Neural cell (in vitro differentiated cells): ENCODE data around the gene PPP1R13B. TPM values are rescaled to one million over a fixed set of nuclear protein-coding genes. Genes with fewer than 3 reads are reported as not detected.

Source experiments
- H2AFZ ChIP-seq: fragments of 200-600, 300-800 bp; sonication (generic), shearing (Covaris generic); 2 replicates; pipeline ENCODE4 v1.6.0; 2014; ENCODE audit warnings: low read depth, mild to moderate bottlenecking, antibody characterized with exemption, low read length, moderate library complexity
- H3F3A ChIP-seq: fragments of 200-600 bp; shearing (Covaris generic); 2 replicates; pipeline ENCODE4 v1.6.1; 2016; ENCODE audit warnings: mild to moderate bottlenecking, moderate library complexity, mixed read lengths, antibody characterized with exemption, low read length; ENCODE audit not compliant: insufficient read depth, poor library complexity, severe bottlenecking
- H3K27ac ChIP-seq: fragments of 200-600, 300-800 bp; sonication (generic), shearing (Covaris generic); 2 replicates; pipeline ENCODE4 v1.5.1; 2014; ENCODE audit warnings: mild to moderate bottlenecking, low read length, moderate library complexity
- H3K27me3 ChIP-seq: fragments of 300-800, 200-600 bp; sonication (generic), shearing (Covaris generic); 2 replicates; pipeline ENCODE4 v1.6.0; 2014; ENCODE audit warnings: mild to moderate bottlenecking, low read depth, low read length, moderate library complexity; ENCODE audit not compliant: insufficient read depth
- H3K36me3 ChIP-seq: fragments of 300-800, 200-600 bp; sonication (generic), shearing (Covaris generic); 2 replicates; pipeline ENCODE4 v1.5.1; 2014; ENCODE audit warnings: mild to moderate bottlenecking, antibody characterized with exemption, low read length, moderate library complexity; ENCODE audit not compliant: insufficient read depth
- H3K4me2 ChIP-seq: fragments of 300-800, 200-600 bp; sonication (generic), shearing (Covaris generic); 2 replicates; pipeline ENCODE4 v1.6.0; 2014; ENCODE audit warnings: mild to moderate bottlenecking, low read length
- H3K4me3 ChIP-seq: fragments of 300-800, 200-600 bp; sonication (generic), shearing (Covaris generic); 2 replicates; pipeline ENCODE4 v1.5.1; 2014; ENCODE audit warnings: mild to moderate bottlenecking, low read length, moderate library complexity
- H3K79me2 ChIP-seq: fragments of 200-600 bp; shearing (Covaris generic); replicated peaks from 2 replicates; pipeline ENCODE4 v1.6.0; 2014; ENCODE audit warnings: mild to moderate bottlenecking, low read length, moderate library complexity; ENCODE audit not compliant: insufficient read depth
- H3K9ac ChIP-seq: fragments of 300-800, 200-600 bp; sonication (generic), shearing (Covaris generic); 2 replicates; pipeline ENCODE4 v1.6.1; 2016; ENCODE audit warnings: mild to moderate bottlenecking, low read length, mixed read lengths
- H3K9me2 ChIP-seq: fragments of 200-600 bp; shearing (Covaris generic); 2 replicates; pipeline ENCODE4 v1.6.1; 2016; ENCODE audit warnings: mild to moderate bottlenecking, low read length, mixed read lengths; ENCODE audit not compliant: insufficient read depth
- H3K9me3 ChIP-seq: fragments of 200-600, 300-800 bp; sonication (generic), shearing (Covaris generic); 2 replicates; pipeline ENCODE4 v1.6.1; 2016; ENCODE audit warnings: mild to moderate bottlenecking, mixed run types, low read length, moderate library complexity, mixed read lengths
- H4K20me1 ChIP-seq: fragments of 200-600 bp; shearing (Covaris generic); 2 replicates; pipeline ENCODE4 v1.6.1; 2016; ENCODE audit warnings: mild to moderate bottlenecking, mixed run types; ENCODE audit not compliant: insufficient read depth
- EP300 ChIP-seq: fragments of 450-650 bp; conservative IDR thresholded peaks from 2 replicates; pipeline ENCODE4 v1.6.1; 2014; ENCODE audit warnings: antibody characterized with exemption, mild to moderate bottlenecking, moderate library complexity; ENCODE audit not compliant: poor library complexity, severe bottlenecking
- EZH2 ChIP-seq: fragments of 200-600, 300-800 bp; shearing (Covaris generic), sonication (generic); IDR thresholded peaks from 2 replicates; pipeline ENCODE4 v1.6.1; 2014; ENCODE audit warnings: antibody characterized with exemption, low read length, borderline replicate concordance, mild to moderate bottlenecking; ENCODE audit not compliant: insufficient read depth, poor library complexity, severe bottlenecking
- MXI1 ChIP-seq: fragments of 450-650 bp; conservative IDR thresholded peaks from 2 replicates; pipeline ENCODE4 v1.6.1; 2014; ENCODE audit warnings: antibody characterized with exemption, mild to moderate bottlenecking; ENCODE audit not compliant: poor library complexity, severe bottlenecking
- POLR2AphosphoS5 ChIP-seq: IDR thresholded peaks from 2 replicates; pipeline ENCODE4 v1.6.1; 2012
- RAD21 ChIP-seq: fragments of 450-650 bp; conservative IDR thresholded peaks from 2 replicates; pipeline ENCODE4 v1.6.1; 2014; ENCODE audit warnings: antibody characterized with exemption, mild to moderate bottlenecking, moderate library complexity
- SMC3 ChIP-seq: fragments of 450-650 bp; conservative IDR thresholded peaks from 2 replicates; pipeline ENCODE4 v1.6.1; 2014; ENCODE audit warnings: antibody characterized with exemption, mild to moderate bottlenecking, moderate library complexity; ENCODE audit not compliant: poor library complexity
- TAF1 ChIP-seq: IDR thresholded peaks from 2 replicates; pipeline ENCODE4 v1.6.1; 2012; ENCODE audit warnings: low read depth
- polyA plus RNA-seq: library from polyadenylated mRNA; depleted of rRNA; stranded (reverse); fragments of >200 nt; gene quantifications from 2 replicates; pipeline ENCODE4 v1.2.3, GENCODE V29; 2014
- TF ChIP-seq, protein P1 (sequence below): IDR thresholded peaks from 2 replicates; pipeline ENCODE4 v1.6.1; 2012; ENCODE audit warnings: borderline replicate concordance
- TF ChIP-seq, protein P2 (sequence below): fragments of 450-650 bp; IDR thresholded peaks from 2 replicates; pipeline ENCODE4 v1.5.1; 2014; ENCODE audit warnings: antibody characterized with exemption, mild to moderate bottlenecking, moderate library complexity; ENCODE audit not compliant: poor library complexity, severe bottlenecking

PPP1R13B gene
- polyA plus RNA-seq, 1 donor from 2014 or later = 8.2 TPM

DNA sequence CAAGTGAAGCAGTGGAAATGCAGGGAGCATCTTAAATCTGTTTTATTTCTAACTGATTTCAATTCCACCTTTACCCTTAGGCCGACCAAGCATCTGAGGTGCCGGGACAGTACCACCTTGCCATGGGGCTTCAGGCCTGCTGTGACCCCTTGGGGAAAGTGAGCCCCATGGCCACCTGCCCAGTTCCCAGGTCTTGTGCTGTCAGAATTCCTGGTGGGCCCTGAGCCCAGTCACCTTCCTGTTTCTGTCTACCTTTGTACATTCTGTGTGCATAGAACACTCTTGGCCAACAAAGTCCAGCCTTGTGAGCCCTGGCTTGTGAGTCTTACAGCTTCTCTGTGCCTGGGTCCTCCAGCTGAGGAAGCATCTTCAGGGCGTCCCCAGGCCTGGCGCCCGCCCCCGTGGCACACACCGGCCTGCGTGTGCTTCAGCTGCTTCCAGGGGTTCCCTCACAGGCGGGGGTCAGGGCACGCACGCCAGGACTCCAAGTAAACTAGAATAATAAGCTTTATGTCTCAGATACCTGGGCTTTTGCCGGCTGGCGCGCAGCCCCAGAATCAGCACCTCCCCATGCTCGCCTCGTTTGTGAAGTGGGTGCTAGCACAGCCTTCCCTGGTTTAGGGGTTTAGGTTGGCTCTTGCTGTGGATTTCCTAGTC, 121.5 kb downstream of the PPP1R13B start:
- TF ChIP-seq, protein P1, sequence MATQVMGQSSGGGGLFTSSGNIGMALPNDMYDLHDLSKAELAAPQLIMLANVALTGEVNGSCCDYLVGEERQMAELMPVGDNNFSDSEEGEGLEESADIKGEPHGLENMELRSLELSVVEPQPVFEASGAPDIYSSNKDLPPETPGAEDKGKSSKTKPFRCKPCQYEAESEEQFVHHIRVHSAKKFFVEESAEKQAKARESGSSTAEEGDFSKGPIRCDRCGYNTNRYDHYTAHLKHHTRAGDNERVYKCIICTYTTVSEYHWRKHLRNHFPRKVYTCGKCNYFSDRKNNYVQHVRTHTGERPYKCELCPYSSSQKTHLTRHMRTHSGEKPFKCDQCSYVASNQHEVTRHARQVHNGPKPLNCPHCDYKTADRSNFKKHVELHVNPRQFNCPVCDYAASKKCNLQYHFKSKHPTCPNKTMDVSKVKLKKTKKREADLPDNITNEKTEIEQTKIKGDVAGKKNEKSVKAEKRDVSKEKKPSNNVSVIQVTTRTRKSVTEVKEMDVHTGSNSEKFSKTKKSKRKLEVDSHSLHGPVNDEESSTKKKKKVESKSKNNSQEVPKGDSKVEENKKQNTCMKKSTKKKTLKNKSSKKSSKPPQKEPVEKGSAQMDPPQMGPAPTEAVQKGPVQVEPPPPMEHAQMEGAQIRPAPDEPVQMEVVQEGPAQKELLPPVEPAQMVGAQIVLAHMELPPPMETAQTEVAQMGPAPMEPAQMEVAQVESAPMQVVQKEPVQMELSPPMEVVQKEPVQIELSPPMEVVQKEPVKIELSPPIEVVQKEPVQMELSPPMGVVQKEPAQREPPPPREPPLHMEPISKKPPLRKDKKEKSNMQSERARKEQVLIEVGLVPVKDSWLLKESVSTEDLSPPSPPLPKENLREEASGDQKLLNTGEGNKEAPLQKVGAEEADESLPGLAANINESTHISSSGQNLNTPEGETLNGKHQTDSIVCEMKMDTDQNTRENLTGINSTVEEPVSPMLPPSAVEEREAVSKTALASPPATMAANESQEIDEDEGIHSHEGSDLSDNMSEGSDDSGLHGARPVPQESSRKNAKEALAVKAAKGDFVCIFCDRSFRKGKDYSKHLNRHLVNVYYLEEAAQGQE = no peak
- TF ChIP-seq SMC3 (no peak), EP300 (no peak), EZH2 (no peak), TAF1 (no peak), POLR2AphosphoS5 (no peak), RAD21 (no peak), MXI1 (no peak)
- TF ChIP-seq, protein P2, sequence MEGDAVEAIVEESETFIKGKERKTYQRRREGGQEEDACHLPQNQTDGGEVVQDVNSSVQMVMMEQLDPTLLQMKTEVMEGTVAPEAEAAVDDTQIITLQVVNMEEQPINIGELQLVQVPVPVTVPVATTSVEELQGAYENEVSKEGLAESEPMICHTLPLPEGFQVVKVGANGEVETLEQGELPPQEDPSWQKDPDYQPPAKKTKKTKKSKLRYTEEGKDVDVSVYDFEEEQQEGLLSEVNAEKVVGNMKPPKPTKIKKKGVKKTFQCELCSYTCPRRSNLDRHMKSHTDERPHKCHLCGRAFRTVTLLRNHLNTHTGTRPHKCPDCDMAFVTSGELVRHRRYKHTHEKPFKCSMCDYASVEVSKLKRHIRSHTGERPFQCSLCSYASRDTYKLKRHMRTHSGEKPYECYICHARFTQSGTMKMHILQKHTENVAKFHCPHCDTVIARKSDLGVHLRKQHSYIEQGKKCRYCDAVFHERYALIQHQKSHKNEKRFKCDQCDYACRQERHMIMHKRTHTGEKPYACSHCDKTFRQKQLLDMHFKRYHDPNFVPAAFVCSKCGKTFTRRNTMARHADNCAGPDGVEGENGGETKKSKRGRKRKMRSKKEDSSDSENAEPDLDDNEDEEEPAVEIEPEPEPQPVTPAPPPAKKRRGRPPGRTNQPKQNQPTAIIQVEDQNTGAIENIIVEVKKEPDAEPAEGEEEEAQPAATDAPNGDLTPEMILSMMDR = no peak
- H3K36me3 ChIP-seq = no peaks in the 10 kb centered on the region
- no peaks in the 10 kb centered on the region for H3K27me3 ChIP-seq
- H3K79me2 ChIP-seq = peaks cover 17% of the 10 kb centered on the region
- H3K27ac ChIP-seq = no peak overlapping the region
- H3K9ac ChIP-seq = no peak overlapping the region
- H3K4me3 ChIP-seq = no peak overlapping the region
- no peaks in the 10 kb centered on the region for H3F3A ChIP-seq
- no peak overlapping the region for H3K4me2 ChIP-seq
- H3K9me3 ChIP-seq = no peaks in the 10 kb centered on the region
- H4K20me1 ChIP-seq = no peaks in the 10 kb centered on the region
- no peak overlapping the region for H2AFZ ChIP-seq
- H3K9me2 ChIP-seq = no peaks in the 10 kb centered on the region

DNA sequence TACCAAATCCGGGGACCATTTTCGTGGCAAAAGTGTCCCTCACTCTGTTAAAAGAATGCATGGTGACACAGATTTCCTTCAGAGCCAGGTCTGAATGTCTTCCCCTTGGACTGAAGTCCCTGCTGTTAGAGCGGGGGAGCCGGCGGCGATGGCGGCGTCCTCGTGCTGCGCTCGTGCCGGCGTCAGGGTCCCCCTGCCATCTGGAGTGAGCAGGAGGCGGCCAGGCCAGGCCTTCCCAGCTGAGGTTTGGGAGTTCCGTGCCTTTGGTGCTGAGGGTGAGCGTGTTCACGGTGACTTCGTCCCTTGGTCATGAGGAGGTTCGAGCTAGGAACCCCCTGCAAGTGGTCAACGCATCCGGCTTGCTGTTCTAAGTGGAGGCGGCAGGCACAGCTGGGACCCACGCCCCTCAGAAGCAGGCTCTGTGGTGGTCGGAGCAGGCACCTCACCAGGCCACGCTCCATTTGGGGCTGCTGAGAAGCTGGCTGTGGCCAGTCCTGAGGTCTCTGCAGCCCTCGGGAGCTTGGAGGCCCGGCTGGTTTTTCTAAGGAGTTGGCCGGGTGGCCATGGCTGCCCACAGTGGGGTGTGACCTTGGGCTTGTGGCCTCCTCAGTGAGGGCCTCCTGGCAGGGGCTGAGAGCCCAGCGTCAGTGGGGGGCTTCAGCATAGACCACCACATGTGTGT, 122.2 kb downstream of the PPP1R13B start:
- H3K4me2 ChIP-seq = no peak overlapping the region
- H3K9me2 ChIP-seq = no peaks in the 10 kb centered on the region
- peaks cover 22% of the 10 kb centered on the region for H3K79me2 ChIP-seq
- H3K36me3 ChIP-seq = no peaks in the 10 kb centered on the region
- no peak overlapping the region for H2AFZ ChIP-seq
- no peaks in the 10 kb centered on the region for H4K20me1 ChIP-seq
- no peak overlapping the region for H3K4me3 ChIP-seq
- H3F3A ChIP-seq = no peaks in the 10 kb centered on the region
- H3K9me3 ChIP-seq = no peaks in the 10 kb centered on the region
- H3K9ac ChIP-seq = no peak overlapping the region
- H3K27ac ChIP-seq = no peak overlapping the region
- TF ChIP-seq POLR2AphosphoS5 (no peak), TAF1 (no peak), SMC3 (no peak), RAD21 (no peak), EP300 (no peak)
- TF ChIP-seq, protein P1 = no peak
- H3K27me3 ChIP-seq = no peaks in the 10 kb centered on the region
